T47D (cell line): ENCODE results near the gene SLC49A4.

Source experiments
- DNase-seq, 2 experiments: peaks; one replicate each; pipeline versions ENCODE4 v3.0.0 to v3.0.0-alpha.2; 2011 to 2012; ENCODE audit warnings: low read depth in 1 of 2, low spot score in 1 of 2
- JUND ChIP-seq: IDR thresholded peaks from 2 replicates; pipeline ENCODE4 v1.6.1; 2012; ENCODE audit warnings: low read depth
- in situ Hi-C: cut with HindIII; loops from 2 replicates; pipeline ENCODE4 v1.10.0; 2016; ENCODE audit warnings: low sequenced_read_pairs, low pct_unique_long_range_greater_than_20kb

Gene SLC49A4

GRCh38 chr3:122794483-122794778 lies 438 bp upstream of the SLC49A4 start:
- TF ChIP-seq JUND, result no peak
- DNase-seq, result no peak
- in situ Hi-C loops, result no loop called here

- no peak for TF ChIP-seq JUND
- in situ Hi-C loops, result no loop called here
- no peak for DNase-seq
Measured at GRCh38 chr3:122795674-122796195, 866 bp downstream of the SLC49A4 start.

DNA sequence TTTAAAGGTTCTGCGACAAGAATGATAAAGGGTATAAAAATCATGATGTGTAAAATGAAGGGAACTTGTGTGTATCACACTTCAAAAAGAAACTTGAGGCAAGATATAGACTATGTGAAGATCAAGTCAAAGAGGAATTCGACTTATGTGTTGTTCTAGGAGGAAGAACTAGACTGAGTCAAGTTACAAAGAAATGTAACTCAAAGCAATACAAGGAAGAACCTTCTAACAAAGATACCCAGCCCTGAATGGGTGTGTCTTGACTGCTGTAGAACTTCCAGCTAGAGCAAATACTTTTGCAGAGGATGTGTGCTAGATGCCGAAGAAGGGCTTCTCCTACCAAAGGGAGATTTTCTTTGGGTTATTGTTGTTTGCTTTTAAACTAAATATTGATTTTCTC lies 2.4 kb downstream of the SLC49A4 start:
- no peak for DNase-seq
- TF ChIP-seq JUND, result no peak
- in situ Hi-C loops, result no loop called here

- no peak for TF ChIP-seq JUND
- in situ Hi-C loops, result no loop called here
Measured at GRCh38 chr3:122799322-122799721, 4.5 kb downstream of the SLC49A4 start.

GRCh38 chr3:122800031-122800430 lies 5.2 kb downstream of the SLC49A4 start:
- in situ Hi-C loops, result no loop called here
- DNase-seq, result no peak
- no peak for TF ChIP-seq JUND

More at GRCh38 chr3:122799322-122799721, 4.5 kb downstream of the SLC49A4 start:
- no peak for DNase-seq

GRCh38 chr3:122800706-122801237 lies 5.9 kb downstream of the SLC49A4 start:
- in situ Hi-C loops, result no loop called here
- TF ChIP-seq JUND, result no peak
- DNase-seq, result no peak

DNA sequence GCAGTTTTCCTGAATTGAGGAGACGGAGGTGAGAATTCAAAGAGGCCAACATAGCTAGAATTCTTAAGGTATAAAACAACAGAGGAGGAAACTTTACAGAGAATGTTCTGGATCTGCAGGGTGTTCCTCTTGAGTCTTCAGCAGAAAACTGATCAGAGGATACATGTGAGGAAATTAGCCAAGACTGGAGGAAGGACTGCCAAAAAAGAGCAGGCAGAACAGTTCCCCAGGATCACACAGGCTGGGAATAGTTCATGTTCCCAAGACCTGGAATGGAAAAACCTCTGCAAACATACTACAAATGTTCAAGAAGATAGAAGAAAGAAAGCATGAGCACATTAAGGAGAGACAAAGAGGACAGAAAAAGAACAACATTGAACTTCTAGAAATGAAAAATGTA lies 7.5 kb downstream of the SLC49A4 start:
- TF ChIP-seq JUND, result no peak
- no peak for DNase-seq
- in situ Hi-C loops, result no loop called here

DNA sequence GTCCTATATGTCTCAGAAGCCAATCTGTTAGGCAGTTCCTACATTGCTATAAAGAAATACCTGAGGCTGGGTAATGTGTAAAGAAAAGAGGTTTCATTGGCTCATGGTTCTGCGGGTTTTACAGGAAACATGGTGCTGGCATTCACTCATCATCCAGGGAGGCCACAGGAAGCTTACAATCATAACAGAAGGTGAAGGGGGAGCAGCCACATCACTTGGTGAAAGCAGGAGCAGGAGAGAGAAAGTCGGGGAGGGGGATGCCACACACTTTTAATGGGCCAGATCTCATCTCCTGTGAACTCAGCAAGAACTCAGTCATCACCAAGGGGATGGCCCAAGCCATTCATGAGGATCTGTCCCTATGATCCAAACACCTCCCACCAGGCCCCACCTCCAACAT lies 9.1 kb downstream of the SLC49A4 start:
- no peak for TF ChIP-seq JUND
- in situ Hi-C loops, result no loop called here
- DNase-seq, result no peak

- no peak for TF ChIP-seq JUND
- in situ Hi-C loops, result no loop called here
- no peak for DNase-seq
Measured at GRCh38 chr3:122810734-122811133, 15.9 kb downstream of the SLC49A4 start.

GRCh38 chr3:122816587-122816986 lies 21.7 kb downstream of the SLC49A4 start:
- in situ Hi-C loops, result no loop called here
- TF ChIP-seq JUND, result no peak
- DNase-seq, result no peak

GRCh38 chr3:122824465-122825381 lies 29.9 kb downstream of the SLC49A4 start:
- no peak for TF ChIP-seq JUND
- in situ Hi-C loops, result no loop called here
- no peak for DNase-seq

GRCh38 chr3:122825460-122825859 lies 30.6 kb downstream of the SLC49A4 start:
- in situ Hi-C loops, result no loop called here
- DNase-seq, result no peak
- no peak for TF ChIP-seq JUND

DNA sequence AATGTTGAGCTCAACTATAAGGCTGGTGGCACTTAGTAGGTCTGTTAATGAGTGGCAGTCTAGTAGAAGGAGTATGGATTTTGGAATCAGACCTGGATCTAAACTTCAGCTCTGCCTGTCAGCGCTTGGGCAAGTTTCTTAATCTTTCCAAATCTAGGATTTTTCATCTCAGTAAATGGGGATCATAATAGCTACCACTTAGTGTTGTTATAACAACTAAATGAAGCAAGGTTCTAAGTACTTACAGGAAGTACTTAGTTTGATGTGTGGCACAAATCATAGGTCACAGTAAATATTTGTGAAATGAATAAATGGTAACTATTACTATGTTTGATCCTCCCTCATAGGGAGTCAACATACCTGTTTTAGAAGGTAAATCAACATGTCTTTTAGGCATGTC lies 31.4 kb downstream of the SLC49A4 start:
- in situ Hi-C loops, result no loop called here
- TF ChIP-seq JUND, result no peak
- DNase-seq, result no peak
